AG04450 (cell line): ENCODE results near the gene IGSF8. TPM values are rescaled to one million over a fixed set of nuclear protein-coding genes. Genes with fewer than 3 reads are reported as not detected.
"Not testable (repeated sequence)": the region's sequence is repeated elsewhere in the genome, so short reads cannot be mapped to it uniquely, and the experiment has no call there.

ENCODE experiments used
- CTCF ChIA-PET: fragments of 300-600, 350-600 bp; formaldehyde crosslinking; extraction: SDS; loops from one replicate; lab custom pipeline; 2022; ENCODE audit warnings: antibody characterized with exemption, inconsistent platforms; lab: Charles Lee
- POLR2A ChIA-PET: fragments of 350-600 bp; formaldehyde crosslinking; extraction: SDS; loops from one replicate; lab custom pipeline; 2021; ENCODE audit warnings: antibody characterized with exemption, inconsistent platforms; lab: Yijun Ruan, JAX
- DNase-seq: peaks from one replicate; pipeline ENCODE4 v3.0.0-alpha.2; 2011; ENCODE audit warnings: low read depth, low spot score
- H3K27ac ChIP-seq: one replicate; pipeline ENCODE4 v1.5.1; 2012; ENCODE audit warnings: low read depth, low read length, control low read depth
- H3K27me3 ChIP-seq: one replicate; pipeline ENCODE4 v1.6.0; 2012; ENCODE audit warnings: low read length; ENCODE audit not compliant: control insufficient read depth, insufficient read depth
- H3K4me3 ChIP-seq: 2 replicates; pipeline ENCODE4 v1.5.1; 2011; ENCODE audit warnings: mild to moderate bottlenecking, low read depth, low read length, control low read depth
- H3K9me3 ChIP-seq: 2 replicates; pipeline ENCODE4 v1.5.1; 2012; ENCODE audit warnings: low read length; ENCODE audit not compliant: control insufficient read depth, insufficient read depth
- polyA plus RNA-seq: library from polyadenylated mRNA; depleted of rRNA; stranded (reverse); fragments of >200 nt; gene quantifications from 2 replicates; pipeline ENCODE4 v1.2.3, GENCODE V29; 2011
- TF ChIP-seq, protein P1 (sequence below): IDR thresholded peaks from 2 replicates; pipeline ENCODE4 v1.5.1; 2011; ENCODE audit warnings: low read depth, low read length, control low read depth, inconsistent platforms

Gene IGSF8
- polyA plus RNA-seq, 1 experiment: 12.7 TPM

DNA sequence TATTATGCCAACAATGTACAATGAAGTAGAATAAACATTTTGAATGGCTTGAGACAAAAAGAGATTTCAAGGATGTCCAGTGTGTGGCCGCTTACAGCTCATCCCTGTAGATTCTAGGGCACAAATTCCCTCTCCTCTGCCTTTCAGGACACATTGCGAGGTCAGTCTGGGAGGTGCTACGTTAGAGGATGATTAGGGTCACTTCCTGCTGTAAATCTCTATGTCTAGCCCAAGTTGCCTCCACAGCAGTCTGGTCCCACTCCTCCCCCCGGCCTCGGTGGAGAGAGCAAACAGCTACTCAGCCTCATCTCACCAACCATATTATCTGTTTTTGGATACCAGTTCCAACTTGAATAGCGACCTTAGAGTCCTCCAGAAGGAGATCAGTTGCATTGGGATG lies 45.5 kb downstream of the IGSF8 start:
- ChIA-PET POLR2A (no interaction called here), CTCF (interaction anchor here (0.6 to 1.3 kb wide), 3 partner anchors 26 to 997 kb away, joined by 3 to 4 read pairs (median 4); no protein-coding TSS in a partner anchor)
- no peak for DNase-seq
- TF ChIP-seq, protein P1, sequence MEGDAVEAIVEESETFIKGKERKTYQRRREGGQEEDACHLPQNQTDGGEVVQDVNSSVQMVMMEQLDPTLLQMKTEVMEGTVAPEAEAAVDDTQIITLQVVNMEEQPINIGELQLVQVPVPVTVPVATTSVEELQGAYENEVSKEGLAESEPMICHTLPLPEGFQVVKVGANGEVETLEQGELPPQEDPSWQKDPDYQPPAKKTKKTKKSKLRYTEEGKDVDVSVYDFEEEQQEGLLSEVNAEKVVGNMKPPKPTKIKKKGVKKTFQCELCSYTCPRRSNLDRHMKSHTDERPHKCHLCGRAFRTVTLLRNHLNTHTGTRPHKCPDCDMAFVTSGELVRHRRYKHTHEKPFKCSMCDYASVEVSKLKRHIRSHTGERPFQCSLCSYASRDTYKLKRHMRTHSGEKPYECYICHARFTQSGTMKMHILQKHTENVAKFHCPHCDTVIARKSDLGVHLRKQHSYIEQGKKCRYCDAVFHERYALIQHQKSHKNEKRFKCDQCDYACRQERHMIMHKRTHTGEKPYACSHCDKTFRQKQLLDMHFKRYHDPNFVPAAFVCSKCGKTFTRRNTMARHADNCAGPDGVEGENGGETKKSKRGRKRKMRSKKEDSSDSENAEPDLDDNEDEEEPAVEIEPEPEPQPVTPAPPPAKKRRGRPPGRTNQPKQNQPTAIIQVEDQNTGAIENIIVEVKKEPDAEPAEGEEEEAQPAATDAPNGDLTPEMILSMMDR: no peak
- Histone ChIP-seq H3K27me3 (peaks cover 45% of the 10 kb centered on the region), H3K27ac (no peak overlapping the region), H3K9me3 (no peaks in the 10 kb centered on the region), H3K4me3 (no peak overlapping the region)

DNA sequence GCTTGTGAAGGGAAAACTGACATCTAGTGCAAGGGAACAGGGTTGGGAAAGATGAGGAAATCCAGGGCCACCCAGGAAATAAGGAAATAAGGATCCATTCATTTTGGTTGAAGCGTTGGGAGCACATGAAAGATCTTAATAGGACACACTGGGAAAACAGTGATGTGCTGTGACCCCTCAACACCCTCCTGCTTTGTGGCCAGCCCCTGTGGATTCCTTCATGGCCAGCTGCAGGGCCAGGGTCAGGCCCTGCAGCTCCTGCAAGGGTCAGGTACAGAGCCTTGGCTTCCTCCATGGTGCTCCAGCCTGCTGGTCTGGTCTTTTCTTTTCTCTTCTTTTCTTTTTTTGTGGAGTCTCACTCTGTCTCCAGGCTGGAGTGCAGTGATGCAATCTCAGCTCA lies 47.8 kb downstream of the IGSF8 start:
- POLR2A ChIA-PET: interaction anchor here (0.5 kb wide), 1 partner anchor 71 kb away, joined by 5 read pairs; no protein-coding TSS in a partner anchor
- H3K27me3 ChIP-seq: peaks cover 46% of the 10 kb centered on the region
- H3K27ac ChIP-seq: no peak overlapping the region
- DNase-seq: no peak
- TF ChIP-seq, protein P1: no peak
- H3K9me3 ChIP-seq: no peaks in the 10 kb centered on the region
- H3K4me3 ChIP-seq: no peak overlapping the region
- CTCF ChIA-PET: interaction anchor here (0.6 kb wide), 1 partner anchor 324 kb away, joined by 3 read pairs; no protein-coding TSS in a partner anchor

DNA sequence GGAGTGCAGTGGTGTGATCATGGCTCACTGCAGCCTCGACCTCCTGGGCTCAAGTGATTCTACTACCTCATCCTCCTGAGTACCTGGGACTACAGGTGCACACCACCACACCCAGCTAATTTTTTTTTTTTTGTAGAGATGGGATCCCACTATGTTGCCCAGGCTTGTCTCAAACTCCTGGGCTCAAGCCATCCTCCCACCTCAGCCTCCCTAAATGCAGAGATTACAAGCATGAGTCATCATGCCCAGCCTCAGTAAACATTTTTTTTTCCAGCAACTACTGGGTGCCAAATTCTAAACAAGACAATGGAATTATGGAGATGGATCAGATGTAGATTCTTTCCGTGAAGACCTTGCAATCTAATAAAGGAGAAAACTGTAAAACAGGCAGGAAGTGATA lies 48.2 kb downstream of the IGSF8 start:
- H3K4me3 ChIP-seq, H3K27ac ChIP-seq, H3K9me3 ChIP-seq, DNase-seq: not testable (repeated sequence)
- peaks cover 47% of the 10 kb centered on the region for H3K27me3 ChIP-seq
- CTCF ChIA-PET: interaction anchor here (0.6 kb wide), 1 partner anchor 325 kb away, joined by 3 read pairs; no protein-coding TSS in a partner anchor
- POLR2A ChIA-PET: interaction anchor here (0.5 kb wide), 1 partner anchor 71 kb away, joined by 5 read pairs; no protein-coding TSS in a partner anchor

DNA sequence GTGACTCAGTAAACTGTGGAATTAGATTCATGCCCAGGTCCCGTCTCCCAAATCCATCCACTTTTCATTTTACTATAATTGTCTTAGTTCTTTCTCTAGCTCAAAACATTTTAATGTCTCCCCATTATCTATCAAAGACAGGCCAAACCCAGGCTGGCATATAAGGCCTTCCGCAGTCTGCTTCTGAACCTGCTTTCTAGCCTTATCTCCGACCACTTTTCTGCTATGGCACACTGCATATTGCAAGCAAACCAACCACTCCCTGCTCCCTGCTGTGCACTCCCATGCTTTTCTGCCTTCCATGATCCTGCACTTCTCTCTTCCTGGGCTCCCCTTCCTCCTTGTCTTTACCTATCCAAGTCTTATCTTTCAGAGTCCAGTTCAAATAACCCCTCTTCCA lies 49.3 kb downstream of the IGSF8 start:
- peaks cover 45% of the 10 kb centered on the region for H3K27me3 ChIP-seq
- H3K27ac ChIP-seq: no peak overlapping the region
- H3K9me3 ChIP-seq: no peaks in the 10 kb centered on the region
- no peak overlapping the region for H3K4me3 ChIP-seq
- POLR2A ChIA-PET: no interaction called here
- no peak for DNase-seq
- TF ChIP-seq, protein P1: no peak
- CTCF ChIA-PET: interaction anchor here (0.7 to 4.9 kb wide), 5 partner anchors 9 to 45 kb away, joined by 3 to 57 read pairs (median 3); partner anchors contain the start of gene KCNJ9

DNA sequence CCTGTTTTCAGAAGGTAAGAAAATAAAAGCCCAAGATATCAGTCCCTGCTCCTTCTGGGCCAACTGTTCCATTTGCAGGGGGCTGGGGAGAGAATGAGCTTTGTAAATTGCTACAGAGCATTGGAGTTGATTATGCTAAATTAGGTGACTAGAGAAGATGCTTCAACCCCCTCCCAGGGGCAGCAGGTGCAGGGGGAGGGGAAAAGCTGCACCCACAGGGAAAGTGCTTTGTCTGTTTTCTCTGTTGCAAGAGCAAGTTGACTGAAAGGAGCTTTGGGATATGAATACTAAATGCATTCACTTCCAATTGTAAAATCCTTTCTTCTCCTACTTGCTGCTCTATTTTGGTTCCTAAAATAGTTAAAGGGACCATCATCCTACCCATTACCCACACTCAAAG lies 50.1 kb downstream of the IGSF8 start:
- CTCF ChIA-PET: interaction anchor here (0.6 to 4.9 kb wide), 6 partner anchors 10 to 862 kb away, joined by 3 to 57 read pairs (median 3); partner anchors contain the start of gene KCNJ9
- DNase-seq: no peak
- Histone ChIP-seq H3K9me3 (no peaks in the 10 kb centered on the region), H3K27ac (no peak overlapping the region), H3K4me3 (no peak overlapping the region), H3K27me3 (peaks cover 43% of the 10 kb centered on the region)
- POLR2A ChIA-PET: no interaction called here
- TF ChIP-seq, protein P1: no peak
